Tibial artery (tissue), 4 donors: Measurements from ENCODE around the gene CD33.

Experiments
- DNase-seq, 2 donors: peaks; one replicate each; pipeline ENCODE4 v3.0.0-alpha.2; 2019
- H3K27ac ChIP-seq, 2 donors: fragments of 200-600 bp; sonication (generic) in 1 of 2; 1 replicate in 1 of 2; 2 replicates in 1 of 2; pipeline ENCODE4 v1.5.1; 2018 to 2019; ENCODE audit warnings: mild to moderate bottlenecking in 1 of 2
- H3K27me3 ChIP-seq, 2 donors: fragments of 200-600 bp; sonication (generic) in 1 of 2; one replicate each; pipeline versions ENCODE4 v1.5.1 to v1.6.0; 2016 to 2019
- H3K36me3 ChIP-seq, 3 donors: fragments of 200-600 bp; sonication (generic) in 2 of 3; one replicate each; pipeline ENCODE4 v1.5.1; 2016 to 2019; ENCODE audit warnings: mild to moderate bottlenecking in 2 of 3
- H3K4me1 ChIP-seq, 4 donors: fragments of 200-600 bp; sonication (generic) in 2 of 4; 1 replicate in 3 of 4; 2 replicates in 1 of 4; pipeline ENCODE4 v1.5.1; 2016 to 2019
- H3K4me3 ChIP-seq, 2 donors: fragments of 200-600 bp; sonication (generic) in 1 of 2; 1 replicate in 1 of 2; 2 replicates in 1 of 2; pipeline ENCODE4 v1.5.1; 2018 to 2019; ENCODE audit warnings: mild to moderate bottlenecking in 2 of 2
- H3K9me3 ChIP-seq, 3 donors: fragments of 200-600 bp; sonication (generic) in 1 of 3; one replicate each; pipeline ENCODE4 v1.5.1; 2016 to 2019
- intact Hi-C: fragments of 100-400 bp; cut with DNase I; formaldehyde crosslinking; loops from one replicate; pipeline ENCODE4 v1.15.0; 2023; ENCODE audit warnings: low total_unique reads
- TF ChIP-seq, protein P1 (sequence below), 2 experiments: fragments of 200-600 bp in 1 of 2; fragments of 450-650 bp in 1 of 2; IDR thresholded peaks; one replicate each; pipeline ENCODE4 v1.5.1; 2017 to 2019; ENCODE audit warnings: antibody characterized with exemption in 2 of 2, mild to moderate bottlenecking in 1 of 2, moderate library complexity in 1 of 2

Gene CD33

DNA sequence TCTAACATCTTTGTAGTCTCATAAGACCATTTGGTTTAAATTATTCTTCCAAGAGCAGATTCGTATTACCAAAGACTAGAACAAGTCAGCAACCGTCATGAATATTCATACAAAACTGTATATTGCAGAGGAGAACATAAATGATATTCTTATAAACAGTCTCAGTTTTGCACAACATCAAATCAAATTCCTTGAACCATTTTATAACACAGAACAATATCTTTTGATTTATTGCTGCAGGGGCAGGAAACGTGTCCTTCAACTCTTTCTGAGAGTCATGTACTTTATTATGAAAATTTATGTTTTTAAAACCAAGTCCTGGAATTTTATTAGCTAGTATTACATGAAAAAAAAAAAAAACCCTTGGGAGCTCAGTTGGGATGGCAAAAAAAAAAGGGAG, 52.2 kb downstream of the CD33 start:
- Histone ChIP-seq H3K4me3 (no peak overlapping the region), H3K4me1 (no peaks in the 10 kb centered on the region), H3K36me3 (no peaks in the 10 kb centered on the region), H3K9me3 (no peaks in the 10 kb centered on the region), H3K27me3 (peaks cover 0 to 5% of the 10 kb centered on the region in 2 donors), H3K27ac (no peak overlapping the region)
- intact Hi-C loops = no loop called here
- TF ChIP-seq, protein P1, sequence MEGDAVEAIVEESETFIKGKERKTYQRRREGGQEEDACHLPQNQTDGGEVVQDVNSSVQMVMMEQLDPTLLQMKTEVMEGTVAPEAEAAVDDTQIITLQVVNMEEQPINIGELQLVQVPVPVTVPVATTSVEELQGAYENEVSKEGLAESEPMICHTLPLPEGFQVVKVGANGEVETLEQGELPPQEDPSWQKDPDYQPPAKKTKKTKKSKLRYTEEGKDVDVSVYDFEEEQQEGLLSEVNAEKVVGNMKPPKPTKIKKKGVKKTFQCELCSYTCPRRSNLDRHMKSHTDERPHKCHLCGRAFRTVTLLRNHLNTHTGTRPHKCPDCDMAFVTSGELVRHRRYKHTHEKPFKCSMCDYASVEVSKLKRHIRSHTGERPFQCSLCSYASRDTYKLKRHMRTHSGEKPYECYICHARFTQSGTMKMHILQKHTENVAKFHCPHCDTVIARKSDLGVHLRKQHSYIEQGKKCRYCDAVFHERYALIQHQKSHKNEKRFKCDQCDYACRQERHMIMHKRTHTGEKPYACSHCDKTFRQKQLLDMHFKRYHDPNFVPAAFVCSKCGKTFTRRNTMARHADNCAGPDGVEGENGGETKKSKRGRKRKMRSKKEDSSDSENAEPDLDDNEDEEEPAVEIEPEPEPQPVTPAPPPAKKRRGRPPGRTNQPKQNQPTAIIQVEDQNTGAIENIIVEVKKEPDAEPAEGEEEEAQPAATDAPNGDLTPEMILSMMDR (IDR thresholded peaks at IDR 0.05) = no peak
- DNase-seq = no peak

DNA sequence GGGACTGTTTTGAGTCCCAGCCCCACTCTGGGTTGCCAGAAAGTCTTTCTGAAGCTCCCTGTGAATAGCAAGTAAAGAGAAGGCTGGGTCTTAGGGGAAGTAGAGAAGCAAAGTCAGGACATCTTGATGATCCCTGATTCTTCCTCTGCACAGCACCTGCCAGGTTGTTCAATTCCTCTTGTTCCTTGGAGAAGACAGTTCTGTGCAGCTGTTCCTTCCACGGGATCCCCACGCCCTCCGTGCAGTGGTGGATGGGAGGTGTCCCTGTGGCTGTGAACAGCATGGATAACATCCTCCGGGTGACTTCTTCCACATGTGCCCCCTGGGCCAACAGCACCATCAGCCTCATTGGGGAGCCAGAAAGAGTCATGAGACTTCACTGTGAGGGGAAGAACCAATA, 57.5 kb downstream of the CD33 start:
- peaks cover 0 to 5% of the 10 kb centered on the region in 2 donors for H3K27me3 ChIP-seq
- intact Hi-C loops = no loop called here
- DNase-seq = no peak

DNA sequence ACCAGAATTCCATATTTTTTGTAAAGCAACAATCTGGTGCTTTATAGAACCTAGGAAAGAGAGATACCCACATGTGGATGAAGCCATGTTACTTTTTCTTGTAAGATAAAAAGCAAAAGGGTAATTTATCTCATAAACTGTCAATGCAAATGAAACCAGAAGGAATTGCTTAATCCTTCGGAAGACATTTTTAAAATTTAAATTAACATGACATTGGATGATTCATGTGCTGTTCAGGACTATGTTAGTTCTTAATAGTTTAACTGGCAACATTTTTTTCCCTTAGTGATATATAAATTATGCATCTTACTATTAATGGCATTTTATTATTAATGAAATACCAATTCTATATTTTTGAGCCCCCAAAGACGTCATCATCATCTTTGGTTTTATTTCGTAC, 60.8 kb downstream of the CD33 start:
- Histone ChIP-seq H3K4me1 (no peaks in the 10 kb centered on the region), H3K9me3 (peaks cover 0 to 10% (median 0%) of the 10 kb centered on the region in 3 donors), H3K27me3 (no peaks in the 10 kb centered on the region), H3K4me3 (no peak overlapping the region), H3K27ac (no peak overlapping the region), H3K36me3 (no peaks in the 10 kb centered on the region)
- intact Hi-C loops = no loop called here
- TF ChIP-seq, protein P1 (IDR thresholded peaks at IDR 0.05) = no peak
- no peak for DNase-seq

More for the DNA sequence above, 57.5 kb downstream of the CD33 start:
- Histone ChIP-seq H3K27ac (no peak overlapping the region), H3K4me1 (no peaks in the 10 kb centered on the region), H3K36me3 (no peaks in the 10 kb centered on the region), H3K4me3 (no peak overlapping the region), H3K9me3 (peaks cover 0 to 10% (median 0%) of the 10 kb centered on the region in 3 donors)
- TF ChIP-seq, protein P1 (IDR thresholded peaks at IDR 0.05) = no peak
